ENCODE measurements around the gene LENG9.

LENG9 gene

GRCh38 chr19:54451997-54452396 is 11.6 kb downstream of the LENG9 start:
- DNase-seq, result no peak
- Histone ChIP-seq H3K27me3 (replicated peaks) (no peaks in the 10 kb centered on the region), H3K4me3 (ENCODE audit: low read depth, low read length) (no peak overlapping the region), H3K36me3 (replicated peaks) (peaks cover 61% of the 10 kb centered on the region), H3K27ac (peak overlapping the region; percentile 9)
- in situ Hi-C loops (cut with HindIII; ENCODE audit: low pct_ligation_motif_present, low sequenced_read_pairs), result no loop called here
- TF ChIP-seq, protein P1, sequence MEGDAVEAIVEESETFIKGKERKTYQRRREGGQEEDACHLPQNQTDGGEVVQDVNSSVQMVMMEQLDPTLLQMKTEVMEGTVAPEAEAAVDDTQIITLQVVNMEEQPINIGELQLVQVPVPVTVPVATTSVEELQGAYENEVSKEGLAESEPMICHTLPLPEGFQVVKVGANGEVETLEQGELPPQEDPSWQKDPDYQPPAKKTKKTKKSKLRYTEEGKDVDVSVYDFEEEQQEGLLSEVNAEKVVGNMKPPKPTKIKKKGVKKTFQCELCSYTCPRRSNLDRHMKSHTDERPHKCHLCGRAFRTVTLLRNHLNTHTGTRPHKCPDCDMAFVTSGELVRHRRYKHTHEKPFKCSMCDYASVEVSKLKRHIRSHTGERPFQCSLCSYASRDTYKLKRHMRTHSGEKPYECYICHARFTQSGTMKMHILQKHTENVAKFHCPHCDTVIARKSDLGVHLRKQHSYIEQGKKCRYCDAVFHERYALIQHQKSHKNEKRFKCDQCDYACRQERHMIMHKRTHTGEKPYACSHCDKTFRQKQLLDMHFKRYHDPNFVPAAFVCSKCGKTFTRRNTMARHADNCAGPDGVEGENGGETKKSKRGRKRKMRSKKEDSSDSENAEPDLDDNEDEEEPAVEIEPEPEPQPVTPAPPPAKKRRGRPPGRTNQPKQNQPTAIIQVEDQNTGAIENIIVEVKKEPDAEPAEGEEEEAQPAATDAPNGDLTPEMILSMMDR (IDR thresholded peaks at IDR 0.05; ENCODE audit: low read depth, low read length, missing control alignments), result no peak

DNA sequence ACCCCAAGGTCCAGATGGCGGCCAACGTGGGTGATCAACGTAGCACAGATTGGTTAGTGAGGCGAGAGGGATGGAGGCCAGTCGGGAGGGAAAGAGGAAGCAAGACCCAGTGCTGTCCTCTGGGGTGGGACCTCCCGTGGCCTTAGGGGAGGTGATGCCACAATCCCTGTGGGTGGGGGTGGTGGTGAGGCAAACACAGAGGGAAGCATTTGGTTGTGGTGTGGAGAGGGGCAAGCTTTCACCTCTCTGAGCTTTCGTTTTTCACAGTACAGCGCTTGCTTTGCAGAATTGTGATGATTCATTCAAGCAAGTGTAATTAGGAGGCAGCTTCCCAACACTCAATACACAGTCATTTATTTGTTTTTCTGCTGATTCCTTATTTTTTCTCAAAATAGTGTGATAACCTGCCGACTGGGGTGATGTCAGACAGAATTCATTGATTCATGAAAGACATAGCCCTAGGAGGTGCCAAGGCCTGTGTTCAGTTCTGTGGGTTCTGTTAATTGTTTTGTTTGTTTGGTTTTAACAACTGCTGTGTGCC is 12.2 kb downstream of the LENG9 start:
- peak; percentile 27 for DNase-seq
- peaks cover 55% of the 10 kb centered on the region for H3K36me3 ChIP-seq (replicated peaks)
- in situ Hi-C loops (cut with HindIII; ENCODE audit: low pct_ligation_motif_present, low sequenced_read_pairs), result no loop called here
- TF ChIP-seq, protein P1 (IDR thresholded peaks at IDR 0.05; ENCODE audit: low read depth, low read length, missing control alignments), result no peak
- peak overlapping the region; percentile 29 for H3K4me3 ChIP-seq (ENCODE audit: low read depth, low read length)
- peak overlapping the region; percentile 9 for H3K27ac ChIP-seq
- no peaks in the 10 kb centered on the region for H3K27me3 ChIP-seq (replicated peaks)

- TF ChIP-seq, protein P1 (IDR thresholded peaks at IDR 0.05; ENCODE audit: low read depth, low read length, missing control alignments), result no peak
- H3K36me3 ChIP-seq (replicated peaks), result peaks cover 45% of the 10 kb centered on the region
- peak overlapping the region; percentile 92 for H3K27ac ChIP-seq
- peak overlapping the region; percentile 94 for H3K4me3 ChIP-seq (ENCODE audit: low read depth, low read length)
- peak; percentile 25 for DNase-seq
- H3K27me3 ChIP-seq (replicated peaks), result no peaks in the 10 kb centered on the region
- in situ Hi-C loops (cut with HindIII; ENCODE audit: low pct_ligation_motif_present, low sequenced_read_pairs), result no loop called here
Measured at GRCh38 chr19:54449701-54450069, 13.9 kb downstream of the LENG9 start.

DNA sequence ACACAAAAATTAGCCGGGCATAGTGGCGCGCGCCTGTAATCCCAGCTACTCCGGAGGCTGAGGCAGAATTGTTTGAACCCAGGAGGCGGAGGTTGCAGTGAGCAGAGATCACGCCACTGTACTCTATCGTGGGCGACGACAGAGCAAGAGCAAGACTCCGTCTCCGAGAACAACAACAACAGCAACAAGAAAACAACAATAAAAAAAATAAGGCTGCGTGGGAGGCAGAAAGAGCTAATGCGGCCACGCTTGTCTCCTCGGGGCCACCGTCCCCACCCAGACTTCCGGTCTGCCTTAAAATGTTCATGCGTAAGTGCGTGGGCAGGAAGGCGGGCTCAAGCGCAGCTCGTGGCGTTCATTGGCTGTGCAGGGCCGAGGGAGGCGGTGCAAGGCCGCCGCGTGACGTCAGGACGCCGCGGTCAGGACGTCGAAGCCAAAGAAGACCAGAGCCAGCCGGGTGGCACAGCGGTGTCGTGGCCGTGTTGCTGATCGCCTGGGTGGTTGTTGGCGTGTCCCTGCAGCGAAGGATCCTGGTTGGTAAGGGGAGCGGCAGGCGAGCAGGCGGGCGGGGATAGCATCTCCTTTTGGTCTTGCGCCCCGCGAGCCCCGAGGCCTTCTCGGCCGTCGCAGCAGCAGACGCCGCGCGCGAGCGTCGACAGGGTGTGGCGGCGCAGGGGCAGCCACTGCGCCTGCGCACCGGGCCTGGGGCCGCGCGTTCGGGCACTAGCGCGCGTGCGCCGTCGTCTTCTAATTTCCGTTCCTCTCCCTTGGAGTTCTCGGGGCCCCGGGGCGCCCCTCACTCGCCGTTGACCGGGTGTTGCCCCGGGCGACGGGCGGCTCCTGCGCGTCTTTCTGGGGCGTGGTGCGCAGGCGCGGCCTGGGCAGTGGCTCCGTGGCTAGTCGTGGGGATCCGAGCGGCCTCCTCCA is 14.5 kb downstream of the LENG9 start, which contains the start of gene LENG8:
Gene LENG8 (plus strand): TSS at position 426 of the 927 bp plus-strand sequence. CDS start 2,146 bp downstream, outside the sequence.
- Histone ChIP-seq H3K4me3 (ENCODE audit: low read depth, low read length) (peak within 1 kb of the TSS; percentile 94), H3K27me3 (replicated peaks) (no peaks in the 10 kb centered on the region), H3K36me3 (replicated peaks) (peaks cover 40% of the 10 kb centered on the region), H3K27ac (peak within 1 kb of the TSS; percentile 92)
- TF ChIP-seq, protein P1 (IDR thresholded peaks at IDR 0.05; ENCODE audit: low read depth, low read length, missing control alignments), result no peak
- DNase-seq, result peak; percentile 98
- in situ Hi-C loops (cut with HindIII; ENCODE audit: low pct_ligation_motif_present, low sequenced_read_pairs), result no loop called here

GRCh38 chr19:54448040-54448773 is 15.4 kb downstream of the LENG9 start:
- in situ Hi-C loops (cut with HindIII; ENCODE audit: low pct_ligation_motif_present, low sequenced_read_pairs), result no loop called here
- H3K27ac ChIP-seq, result peak overlapping the region; percentile 92
- no peaks in the 10 kb centered on the region for H3K27me3 ChIP-seq (replicated peaks)
- H3K36me3 ChIP-seq (replicated peaks), result peaks cover 31% of the 10 kb centered on the region
- peak overlapping the region; percentile 94 for H3K4me3 ChIP-seq (ENCODE audit: low read depth, low read length)
- TF ChIP-seq, protein P1 (IDR thresholded peaks at IDR 0.05; ENCODE audit: low read depth, low read length, missing control alignments), result no peak
- DNase-seq, result peak; percentile 35

All from brain microvascular endothelial cell (primary cell).